Liver (tissue), 4 donors: ENCODE data around the gene BMAL2. TPM values are rescaled to one million over a fixed set of nuclear protein-coding genes. Genes with fewer than 3 reads are reported as not detected.

Source experiments
- polyA plus RNA-seq, 2 donors: library from polyadenylated mRNA; stranded (reverse) in 1 of 2; unstranded in 1 of 2; fragments of 200-250 nt in 1 of 2; fragments of >200 nt in 1 of 2; fragmentation: Nextera tagmentation in 1 of 2; extraction: Ambion mirVana in 1 of 2; gene quantifications; one replicate each; pipeline versions ENCODE4 v1.2.1 to v1.2.3, GENCODE V29; 2013 to 2015
- total RNA-seq, 2 donors: library from RNA; depleted of rRNA; stranded (reverse); fragments of >200 nt; gene quantifications; one replicate each; pipeline ENCODE4 v1.2.3, GENCODE V29; 2014
- donor health status: healthy.
- donor health status: healthy.
- donor health status: healthy.

The BMAL2 gene
- total and polyA plus RNA-seq, 4 donors = 1.4 to 4.4 (median 1.7) TPM

Other genes starting within 250 kb of the BMAL2 start
- 1 to 10 TPM; 6.7 to 8.6 TPM for gene STK38L, start 88.5 kb upstream of the BMAL2 start, total RNA-seq
- 1 to 10 TPM; 2.8 to 6.5 TPM for gene STK38L, start 88.5 kb upstream of the BMAL2 start, polyA plus RNA-seq
- gene SMCO2, start 113.9 kb downstream of the BMAL2 start, total RNA-seq = not detected
- gene SMCO2, start 113.9 kb downstream of the BMAL2 start, polyA plus RNA-seq = not detected
- 10 to 100 TPM; 10.5 to 65.8 TPM for gene PPFIBP1, start 191.4 kb downstream of the BMAL2 start, total RNA-seq
- gene PPFIBP1, start 191.4 kb downstream of the BMAL2 start, polyA plus RNA-seq = 10 to 100 TPM; 12.3 to 22.5 TPM